Naive thymus-derived CD8-positive, alpha-beta T cell (primary cell): ENCODE results near the gene GRPEL1. TPM values are rescaled to one million over a fixed set of nuclear protein-coding genes. Genes with fewer than 3 reads are reported as not detected.

ENCODE experiments used
- ATAC-seq, 2 donors: fragments of 150-1000 bp; cut with Tn5 transposase in 1 of 2; sonication (Bioruptor Pico), chemical (Tn5 transposase) in 1 of 2; 1 replicate in 1 of 2; 2 replicates in 1 of 2; pipeline ENCODE4 v1.10.0; 2021; ENCODE audit warnings: mild to moderate bottlenecking in 2 of 2, moderate library complexity in 2 of 2
- POLR2A ChIA-PET: fragments of 350-600 bp; sonication (Branson Sonifier 250); formaldehyde crosslinking; loops from one replicate; lab custom pipeline; 2021; ENCODE audit warnings: antibody characterized with exemption; lab: Charles Lee
- DNase-seq, 10 donors: peaks; one replicate each; pipeline versions ENCODE4 v3.0.0 to v3.0.0-alpha.2; 2020 to 2022
- H3K27ac Mint-ChIP-seq, 10 donors: one replicate each; pipeline ENCODE4 v1.8.0; 2020 to 2022; ENCODE audit warnings: mild to moderate bottlenecking in 10 of 10, mixed read lengths in 10 of 10, moderate library complexity in 4 of 10, inconsistent platforms in 1 of 10
- H3K27me3 Mint-ChIP-seq, 5 donors: one replicate each; pipeline ENCODE4 v1.8.0; 2021 to 2022; ENCODE audit warnings: mixed read lengths in 5 of 5
- H3K36me3 Mint-ChIP-seq, 3 donors: one replicate each; pipeline ENCODE4 v1.8.0; 2020 to 2022; ENCODE audit warnings: mixed read lengths in 3 of 3, mild to moderate bottlenecking in 2 of 3, inconsistent platforms in 1 of 3
- H3K4me1 Mint-ChIP-seq, 4 donors: one replicate each; pipeline ENCODE4 v1.8.0; 2021 to 2022; ENCODE audit warnings: mixed read lengths in 4 of 4
- H3K4me3 Mint-ChIP-seq, 10 donors: one replicate each; pipeline ENCODE4 v1.8.0; 2020 to 2022; ENCODE audit warnings: mild to moderate bottlenecking in 10 of 10, mixed read lengths in 10 of 10, moderate library complexity in 6 of 10, inconsistent platforms in 1 of 10
- H3K9me3 Mint-ChIP-seq, 9 donors: one replicate each; pipeline ENCODE4 v1.8.0; 2020 to 2022; ENCODE audit warnings: mixed read lengths in 9 of 9, mild to moderate bottlenecking in 3 of 9, inconsistent platforms in 1 of 9, moderate library complexity in 1 of 9
- polyA plus RNA-seq, 3 donors: library from polyadenylated mRNA; unstranded; fragments of 300-500 nt; fragmentation: Illumina TruSeq; gene quantifications; one replicate each; pipeline ENCODE4 v1.2.3, GENCODE V29; 2021
- total RNA-seq, 8 experiments: library from RNA in 2 of 8; stranded (reverse) in 2 of 8; gene quantifications; one replicate each; pipeline ENCODE4 v1.2.3 and lab custom pipeline; 2021 to 2026

GRPEL1 gene
- 10 to 100 TPM; 37.8 to 39.7 TPM for total RNA-seq
- polyA plus RNA-seq, result 10 to 100 TPM; 31.4 to 47.6 (median 36.3) TPM
- total RNA-seq (lab: John Stamatoyannopoulos, UW), result 44.0 to 156 (median 70.4) reads per million in 6 experiments

- Mint-ChIP-seq H3K36me3 (peaks cover 0 to 25% (median 9%) of the 10 kb centered on the region in 3 donors), H3K27me3 (peaks cover 0 to 3% (median 0%) of the 10 kb centered on the region in 5 donors), H3K4me1 (peaks cover 18 to 59% (median 52%) of the 10 kb centered on the region in 4 donors), H3K9me3 (no peaks in the 10 kb centered on the region), H3K27ac (peak within 1 kb of the TSS; percentile 91 to 98 (median 96)), H3K4me3 (peak within 1 kb of the TSS; percentile 85 to 98 (median 96))
- ATAC-seq, result peak; percentile 91 to 92
- peak; percentile 37 to 100 (median 100) for DNase-seq
- POLR2A ChIA-PET, result interaction anchor here (0.7 to 8.6 kb wide), 36 partner anchors 9 to 1091 kb away, joined by 3 to 172 read pairs (median 5); partner anchors contain the start of genes ABLIM2, BLOC1S4, KIAA0232 and MAN2B2
Measured at GRCh38 chr4:7067452-7068278, at the start of gene GRPEL1. TSS of gene GRPEL1 (minus strand) at chr4:7068064. CDS start at chr4:7068032, 32 bp downstream.

DNA sequence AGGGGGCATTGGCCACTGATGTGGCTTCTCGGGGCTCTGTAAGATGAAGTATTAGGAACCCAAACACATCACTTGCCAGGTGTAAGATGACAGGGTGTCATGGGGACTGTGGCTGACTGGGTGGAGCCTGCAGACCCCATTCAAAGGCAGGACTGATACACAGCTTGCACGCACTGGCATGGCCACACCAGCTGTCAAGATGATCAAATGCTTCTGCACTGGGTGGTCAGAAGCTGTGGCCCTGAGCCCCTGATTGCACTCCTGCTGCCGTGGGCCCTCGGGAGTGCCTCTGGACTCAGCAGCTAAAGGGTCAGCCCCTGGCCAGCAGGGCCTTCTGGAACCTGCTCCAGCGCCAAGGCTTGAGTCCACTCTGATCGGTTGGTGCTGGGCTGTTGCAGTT is 48.8 kb upstream of the GRPEL1 start:
- ATAC-seq (no peak), DNase-seq (no peak)
- H3K27me3 Mint-ChIP-seq, result peaks cover 18 to 50% (median 36%) of the 10 kb centered on the region in 5 donors
- H3K4me1 Mint-ChIP-seq, result no peaks in the 10 kb centered on the region
- no peak overlapping the region for H3K27ac Mint-ChIP-seq
- POLR2A ChIA-PET, result no interaction called here
- H3K4me3 Mint-ChIP-seq, result no peak overlapping the region
- H3K9me3 Mint-ChIP-seq, result peaks cover 0 to 26% (median 3%) of the 10 kb centered on the region in 9 donors
- peaks cover 0 to 8% (median 0%) of the 10 kb centered on the region in 3 donors for H3K36me3 Mint-ChIP-seq

- Mint-ChIP-seq H3K4me1 (no peaks in the 10 kb centered on the region), H3K27ac (no peak overlapping the region), H3K4me3 (no peak overlapping the region), H3K27me3 (peaks cover 17 to 40% (median 33%) of the 10 kb centered on the region in 5 donors), H3K36me3 (peaks cover 0 to 8% (median 0%) of the 10 kb centered on the region in 3 donors), H3K9me3 (peaks cover 0 to 26% (median 3%) of the 10 kb centered on the region in 9 donors)
- DNase-seq (peak in 1 of 10 donors; percentile 42), ATAC-seq (no peak)
- POLR2A ChIA-PET, result no interaction called here
Measured at GRCh38 chr4:7115557-7116340, 47.9 kb upstream of the GRPEL1 start.

DNA sequence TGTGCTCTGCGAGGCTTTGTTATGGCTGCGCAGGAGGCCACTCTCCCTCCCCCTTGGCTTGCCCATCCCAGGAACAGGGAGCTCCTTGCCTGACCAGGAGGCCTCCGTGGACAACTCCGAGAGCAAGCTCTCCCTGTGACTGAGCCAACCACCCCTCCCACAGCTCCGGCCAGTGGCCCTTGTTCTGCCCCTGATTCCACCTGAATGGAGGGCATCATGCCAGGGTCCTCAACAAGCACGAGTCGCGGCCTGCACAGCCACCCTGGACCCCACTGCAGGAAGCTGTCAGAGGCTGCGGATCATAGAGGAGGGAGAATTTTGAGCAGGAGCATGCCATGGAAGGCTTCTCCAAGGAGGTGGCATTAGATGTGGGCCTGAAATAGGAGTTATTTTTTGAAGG is 44.8 kb upstream of the GRPEL1 start:
- Mint-ChIP-seq H3K4me3 (no peak overlapping the region), H3K27me3 (peaks cover under 1 to 10% (median 8%) of the 10 kb centered on the region in 5 donors), H3K9me3 (peaks cover 0 to 18% (median 3%) of the 10 kb centered on the region in 9 donors), H3K36me3 (peaks cover 0 to 10% (median 0%) of the 10 kb centered on the region in 3 donors), H3K4me1 (no peaks in the 10 kb centered on the region), H3K27ac (no peak overlapping the region)
- ATAC-seq, result no peak
- POLR2A ChIA-PET, result no interaction called here
- no peak for DNase-seq

GRCh38 chr4:7111441-7111840 is 43.6 kb upstream of the GRPEL1 start:
- POLR2A ChIA-PET, result no interaction called here
- H3K4me3 Mint-ChIP-seq, result no peak overlapping the region
- DNase-seq, result peak in 1 of 10 donors; percentile 23
- ATAC-seq, result no peak
- peak overlapping the region in 1 of 10 donors; percentile 13 for H3K27ac Mint-ChIP-seq
- peaks cover 0 to 11% (median 3%) of the 10 kb centered on the region in 9 donors for H3K9me3 Mint-ChIP-seq
- H3K4me1 Mint-ChIP-seq, result no peaks in the 10 kb centered on the region
- H3K27me3 Mint-ChIP-seq, result peaks cover 0 to 8% (median 6%) of the 10 kb centered on the region in 5 donors
- peaks cover 0 to 8% (median 0%) of the 10 kb centered on the region in 3 donors for H3K36me3 Mint-ChIP-seq

DNA sequence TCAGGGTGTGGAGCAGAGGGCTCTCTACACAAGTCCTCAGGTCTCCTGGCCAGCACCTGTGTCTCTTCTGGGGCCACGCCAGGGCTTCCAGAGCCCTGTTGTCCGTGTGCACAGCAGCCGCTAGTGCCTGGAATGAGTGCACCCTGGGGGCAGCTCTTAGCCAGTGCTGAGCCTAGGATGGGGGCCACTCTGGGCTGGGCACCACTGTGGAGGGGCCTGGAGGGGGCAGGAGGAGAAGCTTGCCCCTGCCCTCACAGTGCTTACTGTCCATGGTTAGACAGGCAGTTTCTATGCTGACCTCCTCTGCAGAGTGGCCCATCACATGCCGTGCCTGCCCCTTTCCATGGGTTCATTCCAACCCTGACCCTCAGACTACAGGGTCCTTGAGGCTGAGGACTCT is 42.7 kb upstream of the GRPEL1 start:
- POLR2A ChIA-PET, result no interaction called here

DNA sequence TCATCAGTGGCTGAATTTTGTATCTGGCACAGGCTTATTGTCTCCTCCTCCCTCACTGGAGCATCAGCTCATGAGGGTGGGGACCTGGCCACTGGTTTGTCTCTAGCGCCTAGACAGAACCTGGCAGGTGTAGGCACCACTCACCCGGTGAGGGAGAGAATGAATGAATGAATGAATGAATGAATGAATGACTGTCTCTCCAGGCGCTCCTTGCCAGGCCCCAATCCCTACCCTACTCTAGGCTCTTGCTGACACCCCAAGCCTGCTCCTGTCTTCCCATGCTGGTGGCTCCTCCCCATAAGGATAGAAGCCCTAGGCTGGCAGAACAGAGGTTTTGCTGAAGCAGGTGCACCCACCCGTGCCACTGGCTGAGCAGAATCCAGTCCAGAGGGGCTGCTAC is 41.3 kb upstream of the GRPEL1 start:
- peak in 1 of 10 donors; percentile 14 for DNase-seq
- Mint-ChIP-seq H3K9me3 (peaks cover 0 to 11% (median 3%) of the 10 kb centered on the region in 9 donors), H3K4me1 (peaks cover 0 to 3% (median under 1%) of the 10 kb centered on the region in 4 donors), H3K36me3 (peaks cover 0 to 8% (median 0%) of the 10 kb centered on the region in 3 donors), H3K27ac (peak overlapping the region in 1 of 10 donors; percentile 57), H3K4me3 (no peak overlapping the region), H3K27me3 (peaks cover 0 to 5% (median 0%) of the 10 kb centered on the region in 5 donors)
- POLR2A ChIA-PET, result no interaction called here
- no peak for ATAC-seq

More for the DNA sequence above, 42.7 kb upstream of the GRPEL1 start:
- Mint-ChIP-seq H3K27me3 (peaks cover 0 to 6% (median 5%) of the 10 kb centered on the region in 5 donors), H3K4me1 (no peaks in the 10 kb centered on the region), H3K27ac (no peak overlapping the region), H3K9me3 (peaks cover 0 to 11% (median 3%) of the 10 kb centered on the region in 9 donors), H3K4me3 (no peak overlapping the region), H3K36me3 (peaks cover 0 to 8% (median 0%) of the 10 kb centered on the region in 3 donors)
- ATAC-seq (no peak), DNase-seq (peak in 1 of 10 donors; percentile 54)

GRCh38 chr4:7108660-7109059 is 40.8 kb upstream of the GRPEL1 start:
- POLR2A ChIA-PET, result no interaction called here
- H3K4me3 Mint-ChIP-seq, result no peak overlapping the region
- no peak overlapping the region for H3K27ac Mint-ChIP-seq
- DNase-seq, result no peak
- peaks cover 0 to 2% (median 0%) of the 10 kb centered on the region in 5 donors for H3K27me3 Mint-ChIP-seq
- H3K4me1 Mint-ChIP-seq, result peaks cover 0 to 3% (median under 1%) of the 10 kb centered on the region in 4 donors
- H3K36me3 Mint-ChIP-seq, result peaks cover 0 to 8% (median 0%) of the 10 kb centered on the region in 3 donors
- H3K9me3 Mint-ChIP-seq, result peaks cover 0 to 11% (median 3%) of the 10 kb centered on the region in 9 donors
- ATAC-seq, result no peak

GRCh38 chr4:7108046-7108625 is 40.3 kb upstream of the GRPEL1 start:
- DNase-seq, result no peak
- Mint-ChIP-seq H3K27me3 (peaks cover 0 to 2% (median 0%) of the 10 kb centered on the region in 5 donors), H3K27ac (peak overlapping the region in 1 of 10 donors; percentile 27), H3K36me3 (peaks cover 0 to 8% (median 0%) of the 10 kb centered on the region in 3 donors), H3K4me3 (no peak overlapping the region), H3K9me3 (peaks cover 0 to 11% (median 3%) of the 10 kb centered on the region in 9 donors), H3K4me1 (peaks cover 3 to 8% (median 4%) of the 10 kb centered on the region in 4 donors)
- POLR2A ChIA-PET, result no interaction called here
- no peak for ATAC-seq

GRCh38 chr4:7107166-7107905 is 39.5 kb upstream of the GRPEL1 start:
- peaks cover 0 to 10% (median 3%) of the 10 kb centered on the region in 9 donors for H3K9me3 Mint-ChIP-seq
- H3K27ac Mint-ChIP-seq, result peak overlapping the region in 1 of 10 donors; percentile 46
- H3K4me1 Mint-ChIP-seq, result peaks cover 4 to 13% (median 12%) of the 10 kb centered on the region in 4 donors
- H3K36me3 Mint-ChIP-seq, result peaks cover 0 to 8% (median 0%) of the 10 kb centered on the region in 3 donors
- ATAC-seq, result no peak
- DNase-seq, result no peak
- POLR2A ChIA-PET, result no interaction called here
- H3K4me3 Mint-ChIP-seq, result no peak overlapping the region
- H3K27me3 Mint-ChIP-seq, result peaks cover 0 to 2% (median 0%) of the 10 kb centered on the region in 5 donors

- peak overlapping the region in 1 of 10 donors; percentile 33 for H3K4me3 Mint-ChIP-seq
- no peak for ATAC-seq
Measured at GRCh38 chr4:7105276-7105675, 37.4 kb upstream of the GRPEL1 start.

More at GRCh38 chr4:7105276-7105675, 37.4 kb upstream of the GRPEL1 start:
- no peak for DNase-seq
- POLR2A ChIA-PET, result interaction anchor here (0.9 kb wide), 1 partner anchor 37 kb away, joined by 4 read pairs; the partner anchor contains the start of gene GRPEL1
- Mint-ChIP-seq H3K27me3 (peaks cover 0 to 3% (median 0%) of the 10 kb centered on the region in 5 donors), H3K27ac (peak overlapping the region in 2 of 10 donors; percentile 15 to 79), H3K4me1 (peaks cover 11 to 26% (median 22%) of the 10 kb centered on the region in 4 donors), H3K9me3 (peaks cover 0 to 4% (median 0%) of the 10 kb centered on the region in 9 donors), H3K36me3 (peaks cover 0 to 3% (median 0%) of the 10 kb centered on the region in 3 donors)
